Activated CD4-positive, alpha-beta memory T cell treated with anti-CD3 and anti-CD28 coated beads, Interleukin-2, amount 10 ng/mL, durations not matched to agents 7 days and 5 days (primary cell): ENCODE results near the gene ITGA1. TPM values are rescaled to one million over a fixed set of nuclear protein-coding genes. Genes with fewer than 3 reads are reported as not detected.

Source experiments
- CTCF ChIA-PET: fragments of 350-600 bp; sonication (Branson Sonifier 250); formaldehyde crosslinking; loops from one replicate; lab custom pipeline; 2021; ENCODE audit warnings: antibody characterized with exemption, inconsistent platforms; lab: Charles Lee
- POLR2A ChIA-PET: fragments of 350-600 bp; sonication (Branson Sonifier 250); formaldehyde crosslinking; loops from one replicate; lab custom pipeline; 2021; ENCODE audit warnings: antibody characterized with exemption; lab: Charles Lee
- DNase-seq: peaks from one replicate; pipeline ENCODE4 v3.0.0-alpha.2; 2020
- H3K27ac Mint-ChIP-seq: one replicate; pipeline ENCODE4 v1.8.0; 2021; ENCODE audit warnings: mild to moderate bottlenecking, mixed read lengths
- H3K27me3 Mint-ChIP-seq: one replicate; pipeline ENCODE4 v1.8.0; 2021; ENCODE audit warnings: mixed read lengths
- H3K36me3 Mint-ChIP-seq: one replicate; pipeline ENCODE4 v1.8.0; 2021; ENCODE audit warnings: low read depth, mixed read lengths
- H3K4me1 Mint-ChIP-seq: one replicate; pipeline ENCODE4 v1.8.0; 2021; ENCODE audit warnings: mixed read lengths
- H3K4me3 Mint-ChIP-seq: one replicate; pipeline ENCODE4 v1.8.0; 2021; ENCODE audit warnings: mild to moderate bottlenecking, mixed read lengths
- H3K9me3 Mint-ChIP-seq: one replicate; pipeline ENCODE4 v1.8.0; 2021; ENCODE audit warnings: mixed read lengths
- total RNA-seq, 2 experiments: library from RNA; stranded (reverse); gene quantifications; one replicate each; pipeline ENCODE4 v1.2.3, GENCODE V29; 2021

Gene ITGA1
- total RNA-seq, 2 experiments from 2014 or later = 4.9 to 8.0 TPM

DNA sequence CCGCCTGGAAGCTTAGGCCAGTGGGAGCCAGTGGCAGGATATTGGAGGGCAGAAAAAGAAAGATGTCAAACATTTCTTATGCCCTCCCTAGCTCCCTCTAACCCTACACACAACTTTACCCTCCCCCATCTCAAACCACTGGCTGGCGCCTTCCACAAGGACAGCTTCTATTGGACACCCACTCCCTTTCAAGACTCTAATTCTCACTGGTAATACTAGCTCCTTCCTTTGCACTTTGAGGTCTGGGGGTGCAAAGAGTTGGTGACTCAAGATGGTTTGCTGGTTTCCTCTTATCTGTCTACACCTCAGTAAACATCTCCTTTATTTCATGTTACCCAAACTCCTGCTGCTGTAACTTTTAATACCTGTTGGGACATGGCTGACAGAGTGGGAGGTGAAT lies 11.6 kb upstream of the ITGA1 start:
- Mint-ChIP-seq H3K27ac (peak overlapping the region; percentile 60), H3K9me3 (no peaks in the 10 kb centered on the region), H3K4me1 (peaks cover 49% of the 10 kb centered on the region), H3K4me3 (peak overlapping the region; percentile 6), H3K27me3 (peaks cover 17% of the 10 kb centered on the region), H3K36me3 (peaks cover 4% of the 10 kb centered on the region)
- ChIA-PET POLR2A (interaction anchor here (0.8 to 2.4 kb wide), 5 partner anchors 11 to 67 kb away, joined by 3 to 9 read pairs (median 4); partner anchors contain the start of genes ITGA1 and PELO), CTCF (interaction anchor here (0.8 to 1.6 kb wide), 7 partner anchors 12 to 139 kb away, joined by 3 to 4 read pairs (median 3); partner anchors contain the start of genes ITGA1 and PELO)
- peak; percentile 58 for DNase-seq

DNA sequence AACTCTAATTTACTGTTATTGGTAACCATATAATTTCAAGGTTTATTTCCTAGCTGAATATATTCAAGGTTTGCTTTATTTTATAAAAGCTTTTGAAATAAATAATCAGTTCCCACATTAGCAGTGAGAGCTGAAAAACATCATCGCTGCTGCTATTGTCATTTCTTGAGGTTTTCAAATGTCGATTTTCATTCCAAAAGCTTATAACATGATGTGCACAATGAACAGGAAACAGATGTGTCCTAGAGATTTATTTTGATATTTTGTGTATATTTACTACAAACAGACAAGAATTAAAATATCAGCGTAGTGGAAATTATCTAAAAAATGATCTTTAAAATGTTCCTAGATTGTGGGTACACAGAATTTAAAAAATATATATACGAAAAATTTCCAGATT lies 10.5 kb upstream of the ITGA1 start:
- Mint-ChIP-seq H3K27ac (no peak overlapping the region), H3K4me3 (no peak overlapping the region), H3K36me3 (peaks cover 4% of the 10 kb centered on the region), H3K9me3 (no peaks in the 10 kb centered on the region), H3K4me1 (peaks cover 38% of the 10 kb centered on the region), H3K27me3 (peaks cover 17% of the 10 kb centered on the region)
- no peak for DNase-seq
- ChIA-PET POLR2A (interaction anchor here (2.4 kb wide), 1 partner anchor 22 kb away, joined by 9 read pairs; no protein-coding TSS in a partner anchor), CTCF (no interaction called here)

DNA sequence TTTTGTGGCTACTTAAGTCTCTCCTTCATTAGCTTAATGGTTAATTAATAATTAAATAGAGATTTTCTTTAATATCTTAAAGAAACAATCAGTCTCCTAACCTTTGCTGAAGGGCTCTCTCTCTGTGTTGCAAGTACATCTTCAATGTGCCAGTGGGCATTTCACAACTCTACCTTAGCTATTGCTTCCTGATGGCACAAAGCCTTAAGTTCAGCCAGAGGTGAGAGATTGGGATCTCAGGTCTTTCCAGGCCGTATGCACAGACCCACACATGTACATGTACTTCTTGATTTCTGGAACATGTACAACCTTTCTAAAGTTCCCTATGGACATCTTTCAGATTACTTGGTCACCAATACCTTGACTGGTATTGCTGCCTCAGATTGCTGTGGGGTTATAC lies 8.9 kb upstream of the ITGA1 start:
- H3K4me1 Mint-ChIP-seq = peaks cover 28% of the 10 kb centered on the region
- POLR2A ChIA-PET = interaction anchor here (1.9 kb wide), 1 partner anchor 9 kb away, joined by 4 read pairs; the partner anchor contains the start of genes ITGA1 and PELO
- DNase-seq = no peak
- CTCF ChIA-PET = interaction anchor here (0.7 to 1.4 kb wide), 2 partner anchors 20 to 137 kb away, joined by 3 to 4 read pairs; no protein-coding TSS in a partner anchor
- peaks cover 11% of the 10 kb centered on the region for H3K27me3 Mint-ChIP-seq
- no peaks in the 10 kb centered on the region for H3K9me3 Mint-ChIP-seq
- no peaks in the 10 kb centered on the region for H3K36me3 Mint-ChIP-seq
- no peak overlapping the region for H3K4me3 Mint-ChIP-seq
- no peak overlapping the region for H3K27ac Mint-ChIP-seq

DNA sequence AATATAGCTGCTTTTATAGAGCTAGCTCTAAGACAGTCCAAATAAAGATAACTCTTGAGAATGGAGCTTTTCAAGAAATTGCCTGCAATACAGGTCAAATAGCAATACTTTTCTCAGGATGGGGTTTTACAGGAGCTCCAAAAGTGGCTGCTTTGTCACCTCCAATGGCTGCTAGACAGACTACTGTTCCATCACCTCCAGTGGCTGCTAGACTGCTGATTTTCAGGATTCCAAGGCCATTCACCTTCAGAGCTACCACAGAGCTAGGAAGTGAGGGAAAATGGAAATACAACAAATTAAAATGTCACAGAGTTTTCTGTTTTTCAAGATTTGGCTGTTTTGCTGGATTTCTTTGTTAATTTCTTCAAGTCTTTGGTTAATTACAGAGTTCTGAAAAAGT lies 8.5 kb upstream of the ITGA1 start:
- H3K27ac Mint-ChIP-seq = no peak overlapping the region
- H3K4me1 Mint-ChIP-seq = peaks cover 23% of the 10 kb centered on the region
- no peaks in the 10 kb centered on the region for H3K36me3 Mint-ChIP-seq
- H3K4me3 Mint-ChIP-seq = no peak overlapping the region
- DNase-seq = no peak
- peaks cover 7% of the 10 kb centered on the region for H3K27me3 Mint-ChIP-seq
- CTCF ChIA-PET = interaction anchor here (0.7 to 1.4 kb wide), 2 partner anchors 20 to 136 kb away, joined by 3 to 4 read pairs; no protein-coding TSS in a partner anchor
- H3K9me3 Mint-ChIP-seq = no peaks in the 10 kb centered on the region
- POLR2A ChIA-PET = interaction anchor here (1.9 kb wide), 1 partner anchor 8 kb away, joined by 4 read pairs; the partner anchor contains the start of genes ITGA1 and PELO

DNA sequence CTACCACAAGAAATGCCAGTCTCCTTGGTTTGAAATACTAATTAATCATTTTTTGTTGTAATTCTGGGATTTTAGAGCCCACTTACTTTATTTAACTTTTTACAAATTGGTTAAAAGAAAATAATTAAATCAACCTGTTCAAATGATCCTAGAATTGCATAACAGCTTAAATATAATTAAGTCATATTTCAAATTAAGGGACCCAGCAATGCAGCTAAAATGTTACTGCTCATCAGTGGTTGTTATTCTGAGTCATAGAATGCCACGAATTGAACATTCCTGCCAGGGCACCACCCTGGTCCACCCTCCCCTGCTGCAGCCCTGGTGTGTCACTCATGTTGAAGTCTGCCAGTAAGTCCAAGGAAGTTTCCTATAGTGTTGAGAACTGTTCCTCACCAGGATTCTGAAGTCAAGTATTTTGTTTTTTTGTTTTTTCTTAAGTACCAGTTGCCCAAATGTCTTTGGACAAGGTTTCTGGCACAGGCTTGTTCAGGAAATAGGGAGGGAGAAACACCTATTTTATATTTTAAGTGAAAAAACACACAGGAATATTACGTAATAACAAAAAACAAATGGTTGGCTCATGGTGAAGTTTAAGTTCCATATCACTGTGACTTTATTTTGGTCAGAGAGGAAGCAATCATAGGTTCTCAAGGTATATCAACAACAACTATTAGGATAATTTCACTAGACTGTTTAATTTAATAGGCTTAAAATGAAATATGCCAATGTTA lies 4.3 kb upstream of the ITGA1 start:
- H3K27ac Mint-ChIP-seq = no peak overlapping the region
- no peak for DNase-seq
- H3K9me3 Mint-ChIP-seq = no peaks in the 10 kb centered on the region
- ChIA-PET CTCF (no interaction called here), POLR2A (interaction anchor here (1.0 kb wide), 1 partner anchor 16 kb away, joined by 4 read pairs; no protein-coding TSS in a partner anchor)
- H3K4me1 Mint-ChIP-seq = peaks cover 15% of the 10 kb centered on the region
- peaks cover 21% of the 10 kb centered on the region for H3K27me3 Mint-ChIP-seq
- H3K36me3 Mint-ChIP-seq = no peaks in the 10 kb centered on the region
- H3K4me3 Mint-ChIP-seq = no peak overlapping the region

DNA sequence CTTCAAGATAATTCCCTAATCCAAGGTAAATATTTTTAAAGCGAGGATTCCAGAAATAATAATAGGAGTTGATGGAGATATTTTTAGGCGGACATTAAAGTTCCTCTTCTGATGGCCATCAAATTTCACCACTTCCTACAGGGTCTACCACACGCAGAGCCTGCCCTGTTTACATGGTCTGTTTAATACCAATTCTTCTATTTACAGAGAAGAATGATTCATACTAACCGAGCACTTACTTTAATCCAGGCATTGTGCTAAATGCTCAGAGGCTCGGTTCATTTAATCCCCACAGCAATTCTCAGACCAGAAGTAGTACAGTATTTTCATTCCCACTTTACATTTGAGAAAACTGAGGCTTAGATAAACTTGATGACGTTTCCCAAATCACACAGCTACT lies 3.0 kb upstream of the ITGA1 start:
- H3K27me3 Mint-ChIP-seq = peaks cover 23% of the 10 kb centered on the region
- H3K4me3 Mint-ChIP-seq = no peak overlapping the region
- no peak overlapping the region for H3K27ac Mint-ChIP-seq
- H3K36me3 Mint-ChIP-seq = no peaks in the 10 kb centered on the region
- DNase-seq = no peak
- POLR2A ChIA-PET = no interaction called here
- peaks cover 19% of the 10 kb centered on the region for H3K4me1 Mint-ChIP-seq
- CTCF ChIA-PET = no interaction called here
- no peaks in the 10 kb centered on the region for H3K9me3 Mint-ChIP-seq

DNA sequence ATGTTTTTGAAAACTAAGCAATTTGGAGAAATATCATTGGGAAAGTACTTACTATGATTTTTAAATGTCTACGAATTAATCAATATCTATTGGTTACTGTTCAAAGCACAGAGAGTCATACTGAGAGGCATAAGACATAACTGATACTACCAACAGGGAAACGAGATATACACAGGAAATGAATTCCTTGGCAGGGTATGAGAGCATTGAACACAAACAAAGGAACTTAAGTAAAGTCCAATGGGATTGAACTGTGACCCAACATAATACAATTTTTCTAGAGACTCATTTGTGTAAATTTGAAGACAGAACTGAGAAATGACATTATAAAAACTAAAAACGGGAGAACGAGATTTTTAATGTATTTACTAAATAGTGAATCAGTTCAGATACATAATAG lies 1.3 kb upstream of the ITGA1 start:
- H3K27me3 Mint-ChIP-seq = peaks cover 25% of the 10 kb centered on the region
- peaks cover 19% of the 10 kb centered on the region for H3K4me1 Mint-ChIP-seq
- ChIA-PET POLR2A (interaction anchor here (1.8 to 4.1 kb wide), 3 partner anchors 8 to 13 kb away, joined by 4 to 32 read pairs (median 6); no protein-coding TSS in a partner anchor), CTCF (interaction anchor here (1.7 to 1.9 kb wide), 2 partner anchors 13 to 129 kb away, joined by 7 to 8 read pairs; no protein-coding TSS in a partner anchor)
- H3K27ac Mint-ChIP-seq = no peak overlapping the region
- no peaks in the 10 kb centered on the region for H3K9me3 Mint-ChIP-seq
- no peak for DNase-seq
- no peak overlapping the region for H3K4me3 Mint-ChIP-seq
- peaks cover 4% of the 10 kb centered on the region for H3K36me3 Mint-ChIP-seq

DNA sequence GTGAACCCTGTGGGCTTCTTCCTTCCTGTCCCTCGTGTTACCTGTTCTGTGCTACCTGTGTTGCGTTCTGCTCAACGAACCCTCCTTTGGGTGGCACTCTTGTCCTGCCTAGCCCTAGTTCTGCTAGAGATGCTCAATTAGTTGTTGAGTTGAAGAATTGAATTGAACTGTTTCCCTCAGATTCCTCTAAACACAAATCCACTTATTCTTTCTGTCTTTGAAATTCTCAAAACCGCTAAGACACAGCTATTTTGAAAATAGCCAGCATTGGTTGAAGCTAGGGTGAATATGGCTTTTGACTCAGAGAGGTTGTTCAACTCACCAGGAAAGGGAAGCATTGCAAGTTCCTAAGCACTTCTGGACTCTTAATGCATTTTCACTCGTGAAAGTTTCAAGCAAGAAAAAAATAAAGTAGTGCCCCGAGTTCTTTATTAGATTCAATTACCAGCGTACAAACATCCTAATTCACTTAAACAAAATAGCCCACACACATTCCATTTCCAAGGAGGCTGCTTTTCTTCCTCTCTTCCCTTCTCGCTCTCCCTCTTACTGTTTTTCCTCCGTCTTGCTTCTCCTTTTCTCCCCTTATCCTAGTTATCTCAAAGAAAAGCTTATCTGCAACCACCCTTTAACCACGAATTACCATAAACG lies 642 bp upstream of the ITGA1 start:
- CTCF ChIA-PET = interaction anchor here (1.1 to 1.9 kb wide), 4 partner anchors 12 to 128 kb away, joined by 3 to 8 read pairs (median 6); no protein-coding TSS in a partner anchor
- H3K27me3 Mint-ChIP-seq = peaks cover 25% of the 10 kb centered on the region
- DNase-seq = peak; percentile 44
- H3K4me3 Mint-ChIP-seq = peak overlapping the region; percentile 81
- H3K9me3 Mint-ChIP-seq = no peaks in the 10 kb centered on the region
- peaks cover 4% of the 10 kb centered on the region for H3K36me3 Mint-ChIP-seq
- no peak overlapping the region for H3K27ac Mint-ChIP-seq
- POLR2A ChIA-PET = interaction anchor here (1.2 to 4.1 kb wide), 6 partner anchors 8 to 59 kb away, joined by 3 to 32 read pairs (median 4); no protein-coding TSS in a partner anchor
- H3K4me1 Mint-ChIP-seq = peaks cover 19% of the 10 kb centered on the region

DNA sequence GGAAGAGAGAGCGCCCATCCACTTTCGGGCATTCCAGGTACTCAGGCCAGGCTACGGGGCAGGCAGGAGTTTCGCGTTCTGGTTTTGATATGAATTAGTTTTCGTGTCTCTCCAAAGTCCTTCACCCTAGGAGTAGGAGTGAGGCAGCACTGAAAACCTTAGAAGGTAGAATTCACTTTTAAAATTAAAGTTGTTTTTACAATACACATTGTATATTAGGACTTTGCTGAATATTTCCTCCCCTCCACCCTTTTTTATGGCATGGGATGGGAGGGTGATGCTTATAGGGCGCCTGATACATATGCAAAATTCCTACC lies 747 bp downstream of the ITGA1 start:
- no peak for DNase-seq
- Mint-ChIP-seq H3K9me3 (no peaks in the 10 kb centered on the region), H3K36me3 (peaks cover 4% of the 10 kb centered on the region), H3K4me3 (peak overlapping the region; percentile 81), H3K4me1 (peaks cover 17% of the 10 kb centered on the region), H3K27ac (no peak overlapping the region), H3K27me3 (peaks cover 28% of the 10 kb centered on the region)
- POLR2A ChIA-PET = interaction anchor here (1.3 to 4.1 kb wide), 4 partner anchors 10 to 17 kb away, joined by 3 to 32 read pairs (median 5); no protein-coding TSS in a partner anchor
- CTCF ChIA-PET = interaction anchor here (1.3 kb wide), 1 partner anchor 129 kb away, joined by 4 read pairs; no protein-coding TSS in a partner anchor

DNA sequence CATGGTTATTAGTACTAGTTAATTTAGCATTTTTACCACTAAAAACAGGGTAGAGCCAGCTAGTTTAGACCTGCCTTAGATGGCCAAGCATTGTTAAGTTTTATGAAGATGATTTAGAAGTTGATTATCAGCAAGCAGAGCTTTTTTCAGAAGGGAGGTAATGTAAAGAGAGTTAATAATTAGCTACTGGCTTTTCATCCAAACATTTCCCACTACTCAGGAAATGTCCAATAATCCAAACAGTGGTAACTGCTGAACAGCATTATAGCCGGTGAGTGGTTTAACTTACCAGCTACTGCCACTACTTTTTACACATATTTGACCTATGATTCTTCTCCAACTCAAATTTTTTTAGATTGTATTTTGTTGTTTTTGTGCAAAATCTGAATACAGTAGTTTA lies 1.7 kb downstream of the ITGA1 start:
- POLR2A ChIA-PET = interaction anchor here (4.1 kb wide), 1 partner anchor 10 kb away, joined by 32 read pairs; no protein-coding TSS in a partner anchor
- Mint-ChIP-seq H3K36me3 (peaks cover 4% of the 10 kb centered on the region), H3K27me3 (peaks cover 28% of the 10 kb centered on the region), H3K4me1 (peaks cover 17% of the 10 kb centered on the region), H3K9me3 (no peaks in the 10 kb centered on the region), H3K4me3 (peak overlapping the region; percentile 81), H3K27ac (no peak overlapping the region)
- no peak for DNase-seq
- CTCF ChIA-PET = interaction anchor here (1.0 to 1.3 kb wide), 3 partner anchors 10 to 128 kb away, joined by 3 to 4 read pairs (median 3); no protein-coding TSS in a partner anchor

DNA sequence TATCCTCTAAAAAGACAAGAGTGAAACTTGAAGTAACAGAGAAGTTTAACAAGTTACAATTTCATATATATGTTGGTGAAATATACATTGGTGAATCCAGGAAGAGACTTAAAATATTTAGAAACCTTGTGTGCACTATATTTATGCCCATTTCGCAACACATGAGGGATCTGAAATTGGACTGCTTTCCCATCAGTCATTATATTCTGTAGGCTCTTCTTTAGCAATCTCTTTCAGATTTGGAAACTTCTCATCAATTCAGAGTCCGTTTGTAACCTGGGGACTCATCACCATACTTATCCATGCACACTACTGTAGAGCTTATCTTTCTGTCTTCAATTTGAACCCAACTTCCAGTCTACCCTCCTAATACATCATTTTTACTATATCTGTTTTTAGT lies 2.1 kb downstream of the ITGA1 start:
- Mint-ChIP-seq H3K4me3 (no peak overlapping the region), H3K27me3 (peaks cover 26% of the 10 kb centered on the region), H3K9me3 (no peaks in the 10 kb centered on the region), H3K27ac (no peak overlapping the region), H3K4me1 (peaks cover 17% of the 10 kb centered on the region), H3K36me3 (peaks cover 4% of the 10 kb centered on the region)
- no peak for DNase-seq
- CTCF ChIA-PET = interaction anchor here (1.0 to 1.3 kb wide), 3 partner anchors 10 to 128 kb away, joined by 3 to 4 read pairs (median 3); no protein-coding TSS in a partner anchor
- POLR2A ChIA-PET = interaction anchor here (4.1 kb wide), 1 partner anchor 10 kb away, joined by 32 read pairs; no protein-coding TSS in a partner anchor

DNA sequence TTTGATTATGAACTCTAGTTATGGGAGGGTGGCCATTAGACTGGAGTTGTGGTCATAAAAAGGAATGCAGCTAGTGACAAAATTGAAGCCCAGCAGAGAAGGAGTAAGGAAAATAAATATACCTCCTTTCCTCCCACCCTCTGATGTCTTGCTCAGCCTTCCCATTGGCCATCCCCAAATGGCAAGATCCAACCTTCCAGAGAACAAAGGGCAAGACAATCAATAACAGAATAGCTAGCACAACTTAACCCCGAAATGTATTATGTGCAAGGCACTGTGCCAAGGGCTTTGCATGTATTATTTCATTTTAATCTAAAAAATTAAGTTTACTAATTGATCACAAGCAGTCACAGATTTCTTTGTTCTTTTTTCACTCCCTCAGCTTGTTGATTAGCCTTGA lies 3.6 kb downstream of the ITGA1 start:
- H3K9me3 Mint-ChIP-seq = no peaks in the 10 kb centered on the region
- no peak overlapping the region for H3K4me3 Mint-ChIP-seq
- POLR2A ChIA-PET = no interaction called here
- peaks cover 15% of the 10 kb centered on the region for H3K4me1 Mint-ChIP-seq
- peaks cover 4% of the 10 kb centered on the region for H3K36me3 Mint-ChIP-seq
- H3K27me3 Mint-ChIP-seq = peaks cover 20% of the 10 kb centered on the region
- DNase-seq = no peak
- no peak overlapping the region for H3K27ac Mint-ChIP-seq
- CTCF ChIA-PET = interaction anchor here (1.0 kb wide), 1 partner anchor 15 kb away, joined by 3 read pairs; no protein-coding TSS in a partner anchor
